GM18526 (cell line): ENCODE measurements around the gene GPR162.

Experiments
- POLR2A ChIP-seq: IDR thresholded peaks from 3 replicates; pipeline ENCODE4 v1.6.1; 2011; ENCODE audit not compliant: insufficient read length; ENCODE audit errors: extremely low read depth

Gene GPR162

GRCh38 chr12:6824901-6825381 lies 3.3 kb downstream of the GPR162 start:
- TF ChIP-seq POLR2A = no peak

- no peak for TF ChIP-seq POLR2A
Measured at GRCh38 chr12:6825398-6826124, 3.9 kb downstream of the GPR162 start.

GRCh38 chr12:6826125-6826733 lies 4.6 kb downstream of the GPR162 start:
- TF ChIP-seq POLR2A = no peak

GRCh38 chr12:6826734-6827436 lies 5.3 kb downstream of the GPR162 start:
- TF ChIP-seq POLR2A = no peak

GRCh38 chr12:6827437-6827911 lies 5.9 kb downstream of the GPR162 start:
- no peak for TF ChIP-seq POLR2A

- no peak for TF ChIP-seq POLR2A
Measured at GRCh38 chr12:6827982-6828780, 6.6 kb downstream of the GPR162 start, which contains the start of gene P3H3. P3H3 (plus strand) TSS chr12:6828407; CDS start chr12:6828441, 34 bp downstream.

GRCh38 chr12:6828781-6829535 lies 7.3 kb downstream of the GPR162 start:
- TF ChIP-seq POLR2A = no peak

- TF ChIP-seq POLR2A = no peak
Measured at GRCh38 chr12:6829536-6830220, 8.1 kb downstream of the GPR162 start.

- no peak for TF ChIP-seq POLR2A
Measured at GRCh38 chr12:6830286-6830890, 8.8 kb downstream of the GPR162 start.

GRCh38 chr12:6830999-6831398 lies 9.4 kb downstream of the GPR162 start:
- no peak for TF ChIP-seq POLR2A

GRCh38 chr12:6831450-6831995 lies 9.9 kb downstream of the GPR162 start:
- no peak for TF ChIP-seq POLR2A

- no peak for TF ChIP-seq POLR2A
Measured at GRCh38 chr12:6832125-6832524, 10.5 kb downstream of the GPR162 start.
